Fibroblast of lung (primary cell): ENCODE measurements around the gene KCNJ2. TPM values are rescaled to one million over a fixed set of nuclear protein-coding genes. Genes with fewer than 3 reads are reported as not detected.

ENCODE experiments used
- DNase-seq, 2 donors: peaks; one replicate each; pipeline versions ENCODE4 v3.0.0 to v3.0.0-alpha.2; 2010; ENCODE audit warnings: low read depth in 2 of 2
- H2AFZ ChIP-seq: 2 replicates; pipeline ENCODE4 v1.5.1; 2012; ENCODE audit warnings: low read length, control low read depth, inconsistent platforms
- H3K27ac ChIP-seq: 2 replicates; pipeline ENCODE4 v1.5.1; 2011; ENCODE audit warnings: low read length, control low read depth; ENCODE audit not compliant: insufficient read depth
- H3K27me3 ChIP-seq: 2 replicates; pipeline ENCODE4 v1.5.1; 2011; ENCODE audit warnings: mild to moderate bottlenecking, low read length; ENCODE audit not compliant: control insufficient read depth, insufficient read depth
- H3K36me3 ChIP-seq: 2 replicates; pipeline ENCODE4 v1.5.1; 2011; ENCODE audit warnings: low read length; ENCODE audit not compliant: control insufficient read depth, insufficient read depth
- H3K4me1 ChIP-seq: 2 replicates; pipeline ENCODE4 v1.5.1; 2011; ENCODE audit warnings: low read length; ENCODE audit not compliant: control insufficient read depth, insufficient read depth; ENCODE audit errors: extremely low read depth
- H3K4me2 ChIP-seq: 2 replicates; pipeline ENCODE4 v1.5.1; 2011; ENCODE audit warnings: low read length, control low read depth; ENCODE audit not compliant: insufficient read depth; ENCODE audit errors: extremely low read depth
- H3K4me3 ChIP-seq, 4 experiments: fragments of 200-600 bp in 1 of 4; sonication (generic) in 1 of 4; replicated peaks in 1 of 4; 2 replicates each; pipeline ENCODE4 v1.5.1; 2011 to 2016; ENCODE audit warnings: low read length in 4 of 4, low read depth in 3 of 4, mild to moderate bottlenecking in 3 of 4, control low read depth in 2 of 4, inconsistent platforms in 1 of 4, mixed read lengths in 1 of 4; ENCODE audit not compliant: insufficient read depth in 1 of 4; ENCODE audit errors: control extremely low read depth in 1 of 4
- H3K79me2 ChIP-seq: 2 replicates; pipeline ENCODE4 v1.5.1; 2012; ENCODE audit warnings: mild to moderate bottlenecking, low read length, inconsistent platforms; ENCODE audit not compliant: control insufficient read depth, insufficient read depth
- H3K9ac ChIP-seq: 2 replicates; pipeline ENCODE4 v1.5.1; 2011; ENCODE audit warnings: mild to moderate bottlenecking, low read length, control low read depth; ENCODE audit not compliant: insufficient read depth
- H3K9me3 ChIP-seq: 2 replicates; pipeline ENCODE4 v1.5.1; 2012; ENCODE audit warnings: low read depth, low read length; ENCODE audit not compliant: control insufficient read depth, insufficient read depth
- H4K20me1 ChIP-seq: 2 replicates; pipeline ENCODE4 v1.5.1; 2011; ENCODE audit warnings: low read length; ENCODE audit not compliant: control insufficient read depth, insufficient read depth; ENCODE audit errors: extremely low read depth
- CTCF ChIP-seq, 2 donors: IDR thresholded peaks in 1 of 2; conservative IDR thresholded peaks in 1 of 2; 1 replicate in 1 of 2; 2 replicates in 1 of 2; pipeline ENCODE4 v1.5.1; 2011 to 2012; ENCODE audit warnings: low read length in 2 of 2, control low read depth in 1 of 2, inconsistent platforms in 1 of 2, low read depth in 1 of 2, mild to moderate bottlenecking in 1 of 2
- EZH2 ChIP-seq: IDR thresholded peaks from 2 replicates; pipeline ENCODE4 v1.5.1; 2012; ENCODE audit warnings: low read length, control low read depth, mild to moderate bottlenecking; ENCODE audit errors: missing control alignments
- polyA plus RNA-seq, 2 donors: library from polyadenylated mRNA; depleted of rRNA in 1 of 2; stranded (reverse) in 1 of 2; unstranded in 1 of 2; fragments of >200 nt; gene quantifications; 2 replicates each; pipeline ENCODE4 v1.2.1, GENCODE V29; 2011 to 2012; ENCODE audit warnings: missing spikeins in 1 of 2
- total RNA-seq: library from RNA; depleted of rRNA; stranded (reverse); fragments of >200 nt; gene quantifications from 2 replicates; pipeline ENCODE4 v1.2.1, GENCODE V29; 2014

The KCNJ2 gene
- total and polyA plus RNA-seq, 2 donors (not counting 1 experiment from before 2014, with no cell fraction given), result 6.6 to 48.1 TPM

- Histone ChIP-seq H3K79me2 (no peaks in the 10 kb centered on the region), H3K9ac (no peak overlapping the region), H3K4me1 (no peaks in the 10 kb centered on the region), H3K4me3 (no peak overlapping the region), H3K9me3 (no peaks in the 10 kb centered on the region), H3K36me3 (no peaks in the 10 kb centered on the region), H2AFZ (no peak overlapping the region), H3K4me2 (no peak overlapping the region), H3K27me3 (no peaks in the 10 kb centered on the region), H4K20me1 (no peaks in the 10 kb centered on the region), H3K27ac (no peak overlapping the region)
- TF ChIP-seq EZH2, result no peak
- TF ChIP-seq CTCF (conservative IDR thresholded peaks at IDR 0.05 in 1 of 2, IDR thresholded peaks at IDR 0.05 in 1 of 2; ENCODE audit: low read depth in 1 of 2, low read length in 2 of 2), result no peak
- DNase-seq, result peak; percentile 60 to 68
Measured at GRCh38 chr17:70184770-70185169, 15.4 kb downstream of the KCNJ2 start.

- Histone ChIP-seq H3K9me3 (no peaks in the 10 kb centered on the region), H3K27ac (no peak overlapping the region), H2AFZ (no peak overlapping the region), H3K4me2 (no peak overlapping the region), H4K20me1 (no peaks in the 10 kb centered on the region), H3K4me1 (no peaks in the 10 kb centered on the region), H3K4me3 (no peak overlapping the region), H3K79me2 (no peaks in the 10 kb centered on the region), H3K9ac (no peak overlapping the region), H3K27me3 (no peaks in the 10 kb centered on the region), H3K36me3 (no peaks in the 10 kb centered on the region)
- TF ChIP-seq EZH2 (no peak), CTCF (conservative IDR thresholded peaks at IDR 0.05 in 1 of 2, IDR thresholded peaks at IDR 0.05 in 1 of 2; ENCODE audit: low read depth in 1 of 2, low read length in 2 of 2) (no peak)
- no peak for DNase-seq
Measured at GRCh38 chr17:70185285-70185684, 16.0 kb downstream of the KCNJ2 start.

GRCh38 chr17:70187383-70187782, 18.1 kb downstream of the KCNJ2 start:
- peak; percentile 34 to 68 for DNase-seq
- Histone ChIP-seq H3K9ac (no peak overlapping the region), H3K4me1 (no peaks in the 10 kb centered on the region), H3K27me3 (no peaks in the 10 kb centered on the region), H2AFZ (no peak overlapping the region), H3K27ac (no peak overlapping the region), H3K4me3 (no peak overlapping the region), H3K9me3 (no peaks in the 10 kb centered on the region), H3K36me3 (no peaks in the 10 kb centered on the region), H3K4me2 (no peak overlapping the region), H4K20me1 (no peaks in the 10 kb centered on the region), H3K79me2 (no peaks in the 10 kb centered on the region)
- no peak for TF ChIP-seq CTCF (conservative IDR thresholded peaks at IDR 0.05 in 1 of 2, IDR thresholded peaks at IDR 0.05 in 1 of 2; ENCODE audit: low read depth in 1 of 2, low read length in 2 of 2)
- TF ChIP-seq EZH2, result no peak
